ENCODE data around the gene PSORS1C2. TPM values are rescaled to one million over a fixed set of nuclear protein-coding genes. Genes with fewer than 3 reads are reported as not detected.
A peak's percentile ranks its signal among the peaks of the same experiment; 100 is the strongest.

The PSORS1C2 gene
- total RNA-seq, 1 experiment from 2014 or later = not detected

GRCh38 chr6:31158863-31159855, 20.3 kb upstream of the PSORS1C2 start:
- intact Hi-C loops (cut with micrococcal nuclease; ENCODE audit: unreplicated experiment) = no loop called here
- H3K36me3 ChIP-seq (ENCODE audit: insufficient read depth, low read length, poor library complexity, severe bottlenecking) = peaks cover 37% of the 10 kb centered on the region
- TF ChIP-seq CTCF (conservative IDR thresholded peaks at IDR 0.05; ENCODE audit: low read depth, low read length) (no peak), EZH2 (IDR thresholded peaks at IDR 0.05; ENCODE audit: borderline replicate concordance, low read depth, low read length, poor library complexity, severe bottlenecking) (no peak)
- no peaks in the 10 kb centered on the region for H3K27me3 ChIP-seq (replicated peaks; ENCODE audit: insufficient read depth, low read depth, low read length, poor library complexity)
- H3K27ac ChIP-seq (ENCODE audit: low read depth, low read length, poor library complexity, severe bottlenecking) = peak overlapping the region; percentile 28
- BruUV-seq (replicated peaks) = TSS peak; percentile 35
- ChIA-PET CTCF (interaction anchor here (0.6 to 1.0 kb wide), 2 partner anchors 27 to 208 kb away, joined by 3 read pairs; no protein-coding TSS in a partner anchor), POLR2A (ENCODE audit: low non-redundant PET) (interaction anchor here (0.5 to 1.2 kb wide), 3 partner anchors 12 to 98 kb away, joined by 3 to 4 read pairs (median 4); no protein-coding TSS in a partner anchor)
- DNase-seq (ENCODE audit: low spot score) = peak; percentile 15
- peak overlapping the region; percentile 61 for H3K4me3 ChIP-seq (ENCODE audit: low read depth, low read length, poor library complexity, severe bottlenecking)
- peaks cover 5% of the 10 kb centered on the region for H3K4me1 ChIP-seq (ENCODE audit: insufficient read depth, low read length, poor library complexity, severe bottlenecking)
- no peaks in the 10 kb centered on the region for H3K9me3 ChIP-seq (ENCODE audit: low read depth, low read length, poor library complexity, severe bottlenecking)

- intact Hi-C loops (cut with micrococcal nuclease; ENCODE audit: unreplicated experiment) = no loop called here
- peak; percentile 100 for DNase-seq (ENCODE audit: low spot score)
- BruUV-seq (replicated peaks) = no TSS peak
- ChIA-PET CTCF (interaction anchor here (0.6 to 1.0 kb wide), 3 partner anchors 27 to 241 kb away, joined by 3 to 5 read pairs (median 3); no protein-coding TSS in a partner anchor), POLR2A (ENCODE audit: low non-redundant PET) (interaction anchor here (0.5 to 1.2 kb wide), 3 partner anchors 11 to 99 kb away, joined by 3 to 4 read pairs (median 4); no protein-coding TSS in a partner anchor)
- peaks cover 35% of the 10 kb centered on the region for H3K36me3 ChIP-seq (ENCODE audit: insufficient read depth, low read length, poor library complexity, severe bottlenecking)
- peaks cover 5% of the 10 kb centered on the region for H3K4me1 ChIP-seq (ENCODE audit: insufficient read depth, low read length, poor library complexity, severe bottlenecking)
- H3K9me3 ChIP-seq (ENCODE audit: low read depth, low read length, poor library complexity, severe bottlenecking) = no peaks in the 10 kb centered on the region
- H3K4me3 ChIP-seq (ENCODE audit: low read depth, low read length, poor library complexity, severe bottlenecking) = peak within 1 kb of the TSS; percentile 61
- no peaks in the 10 kb centered on the region for H3K27me3 ChIP-seq (replicated peaks; ENCODE audit: insufficient read depth, low read depth, low read length, poor library complexity)
- TF ChIP-seq CTCF (conservative IDR thresholded peaks at IDR 0.05; ENCODE audit: low read depth, low read length) (no peak), EZH2 (IDR thresholded peaks at IDR 0.05; ENCODE audit: borderline replicate concordance, low read depth, low read length, poor library complexity, severe bottlenecking) (no peak)
- peak within 1 kb of the TSS; percentile 85 for H3K27ac ChIP-seq (ENCODE audit: low read depth, low read length, poor library complexity, severe bottlenecking)
Measured at GRCh38 chr6:31158140-31158862, 19.4 kb upstream of the PSORS1C2 start, which contains the start of gene TCF19. TCF19 (plus strand) TSS chr6:31158589; CDS start chr6:31159470, 881 bp downstream.

DNA sequence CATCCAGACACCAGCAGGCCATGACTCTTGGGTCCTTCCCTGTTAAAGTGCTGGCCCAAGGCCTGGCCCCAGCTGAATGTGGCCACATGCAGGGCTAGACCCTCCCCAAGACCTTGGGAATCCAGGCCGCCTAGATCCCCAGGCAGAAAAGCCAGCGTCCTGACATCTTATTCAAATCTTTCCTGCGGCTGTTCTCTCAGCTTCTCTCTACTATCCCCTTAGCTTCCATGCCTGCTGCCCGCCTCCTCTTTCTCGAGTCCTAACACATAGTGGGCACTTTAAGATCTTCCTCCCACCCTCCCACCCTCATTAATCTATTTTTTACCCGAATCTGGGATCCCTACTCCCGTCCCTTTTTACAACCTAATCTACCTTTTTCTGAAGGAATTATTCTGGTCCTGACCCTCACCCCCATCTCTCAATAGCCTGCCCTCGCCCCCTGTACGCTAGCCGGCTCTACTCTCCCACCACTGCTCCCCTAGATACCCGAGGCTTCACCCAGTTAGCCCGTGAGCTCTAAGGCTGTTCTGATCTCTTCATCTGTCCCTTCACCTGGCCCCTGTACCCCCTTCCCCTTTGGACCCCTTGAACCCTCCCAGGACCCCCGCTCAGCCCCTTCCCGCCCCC, 18.8 kb upstream of the PSORS1C2 start, which contains the start of gene CCHCR1:
Gene CCHCR1, minus strand, starts transcription at position 290 of the 627 bp plus-strand sequence. Its CDS starts 202 bp downstream, at position 88.
- peak within 1 kb of the TSS; percentile 61 for H3K4me3 ChIP-seq (ENCODE audit: low read depth, low read length, poor library complexity, severe bottlenecking)
- TF ChIP-seq EZH2 (IDR thresholded peaks at IDR 0.05; ENCODE audit: borderline replicate concordance, low read depth, low read length, poor library complexity, severe bottlenecking) (no peak), CTCF (conservative IDR thresholded peaks at IDR 0.05; ENCODE audit: low read depth, low read length) (no peak)
- POLR2A ChIA-PET (ENCODE audit: low non-redundant PET) = no interaction called here
- peaks cover 5% of the 10 kb centered on the region for H3K4me1 ChIP-seq (ENCODE audit: insufficient read depth, low read length, poor library complexity, severe bottlenecking)
- intact Hi-C loops (cut with micrococcal nuclease; ENCODE audit: unreplicated experiment) = no loop called here
- no peaks in the 10 kb centered on the region for H3K9me3 ChIP-seq (ENCODE audit: low read depth, low read length, poor library complexity, severe bottlenecking)
- CTCF ChIA-PET = interaction anchor here (0.6 to 1.0 kb wide), 2 partner anchors 26 to 242 kb away, joined by 3 to 5 read pairs; no protein-coding TSS in a partner anchor
- peak within 1 kb of the TSS; percentile 85 for H3K27ac ChIP-seq (ENCODE audit: low read depth, low read length, poor library complexity, severe bottlenecking)
- peaks cover 31% of the 10 kb centered on the region for H3K36me3 ChIP-seq (ENCODE audit: insufficient read depth, low read length, poor library complexity, severe bottlenecking)
- H3K27me3 ChIP-seq (replicated peaks; ENCODE audit: insufficient read depth, low read depth, low read length, poor library complexity) = no peaks in the 10 kb centered on the region
- no TSS peak for BruUV-seq (replicated peaks)
- DNase-seq (ENCODE audit: low spot score) = no peak
